Activated CD8-positive, alpha-beta memory T cell treated with anti-CD3 and anti-CD28 coated beads for 4 hours (primary cell): ENCODE results near the gene INSR.

Experiments used
- DNase-seq, 2 donors: peaks; one replicate each; pipeline ENCODE4 v3.0.0-alpha.2; 2020; ENCODE audit warnings: low read depth in 2 of 2

INSR gene

DNA sequence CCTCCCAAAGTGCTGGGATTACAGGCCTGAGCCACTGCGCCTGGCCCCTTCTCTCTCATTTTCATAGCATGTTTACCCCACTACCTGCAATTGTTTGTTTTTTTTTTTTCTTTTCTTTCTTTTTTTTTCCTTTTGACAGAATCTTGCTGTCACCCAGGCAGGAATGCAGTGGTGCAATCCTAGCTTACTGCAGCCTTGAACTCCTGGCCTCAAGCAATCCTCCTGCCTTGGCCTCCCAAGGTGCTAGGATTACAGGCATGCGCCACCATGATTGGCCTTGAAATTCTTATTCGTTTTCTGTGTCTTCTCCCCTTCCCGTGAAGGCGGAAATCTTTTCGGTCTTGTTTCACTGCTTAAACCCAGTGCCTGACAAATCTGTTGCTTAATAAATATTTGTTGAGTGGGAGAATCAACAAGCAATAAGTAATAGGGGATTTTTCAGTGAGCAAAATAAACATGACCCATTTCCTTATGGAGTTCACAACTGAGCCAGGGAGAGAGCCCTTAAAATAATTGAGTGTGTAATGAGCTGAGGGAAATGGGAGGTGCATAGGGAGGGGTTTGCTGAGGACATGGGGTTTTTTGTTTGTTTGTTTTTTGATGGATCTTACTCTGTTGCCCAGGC, 1.8 kb upstream of the INSR start:
- DNase-seq = no peak

DNA sequence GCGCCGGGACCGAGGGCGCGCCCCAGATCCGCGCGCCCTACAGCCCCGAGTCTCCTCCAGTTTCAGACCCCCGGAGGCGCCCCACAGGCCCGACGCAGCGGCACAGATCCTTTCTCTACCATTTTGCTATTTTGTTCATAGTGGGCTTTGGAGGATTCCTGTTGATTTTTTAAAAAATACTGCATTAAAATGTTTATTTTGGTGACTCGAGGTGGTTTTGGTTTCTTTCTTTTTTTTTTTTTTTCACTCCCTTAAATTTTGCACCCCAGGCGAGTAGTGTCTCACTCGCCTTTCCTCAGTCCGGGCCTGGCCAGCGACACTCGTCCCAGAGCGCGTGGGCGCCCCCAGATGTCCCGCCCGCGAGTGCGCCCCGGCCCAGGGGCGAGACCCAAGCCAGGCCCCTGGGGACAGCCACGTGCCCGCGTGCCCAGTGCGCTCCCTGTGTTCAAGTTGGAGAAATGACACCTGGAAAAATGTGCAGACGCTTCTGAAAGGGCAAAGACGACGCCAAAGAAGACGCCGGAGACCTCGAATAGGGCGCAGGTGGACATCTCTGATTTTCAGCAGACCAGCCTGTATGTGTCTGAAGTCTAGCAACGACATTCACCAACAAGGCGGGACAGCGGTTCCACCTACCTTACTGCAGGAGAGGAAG, 471 bp upstream of the INSR start:
- no peak for DNase-seq

DNA sequence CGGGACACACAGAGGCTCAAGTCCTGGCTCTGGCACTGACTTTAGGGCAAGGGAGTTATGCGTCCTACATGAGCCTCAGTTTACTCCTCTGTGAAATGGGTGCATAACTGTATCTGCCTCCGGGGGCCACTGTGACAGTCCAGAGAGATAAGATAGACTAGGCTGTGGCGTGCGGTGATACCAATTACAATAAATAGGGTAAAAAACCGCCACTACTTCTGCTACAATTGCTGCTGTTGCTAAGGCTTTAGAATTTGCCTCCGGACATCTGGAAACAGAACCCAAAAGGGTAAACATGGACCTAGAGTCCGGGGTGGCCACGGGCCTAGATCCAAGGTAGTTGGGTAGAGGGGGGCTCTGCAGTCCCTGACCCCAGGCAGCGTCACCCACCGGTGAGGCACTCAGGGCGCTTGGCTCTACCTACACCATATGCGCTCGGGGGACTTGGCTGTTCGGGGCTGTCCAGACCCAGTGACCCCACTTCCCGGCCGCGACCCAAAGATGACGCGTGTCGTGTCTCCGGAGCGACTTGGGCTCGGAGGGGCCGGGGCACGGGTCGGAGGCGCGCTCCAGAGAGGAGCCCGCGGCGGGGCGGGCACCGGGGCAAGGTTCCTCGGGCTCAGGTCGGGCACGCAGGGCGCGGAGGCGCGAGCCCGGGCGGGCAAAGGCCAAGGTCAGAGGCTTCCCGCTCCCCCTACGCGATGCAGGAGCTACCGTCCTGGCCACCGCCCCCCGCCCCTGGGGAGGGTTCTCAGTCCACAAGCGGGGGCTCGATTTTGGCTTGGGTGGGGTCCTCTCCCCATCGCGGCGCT, 1.1 kb downstream of the INSR start:
- DNase-seq = no peak

DNA sequence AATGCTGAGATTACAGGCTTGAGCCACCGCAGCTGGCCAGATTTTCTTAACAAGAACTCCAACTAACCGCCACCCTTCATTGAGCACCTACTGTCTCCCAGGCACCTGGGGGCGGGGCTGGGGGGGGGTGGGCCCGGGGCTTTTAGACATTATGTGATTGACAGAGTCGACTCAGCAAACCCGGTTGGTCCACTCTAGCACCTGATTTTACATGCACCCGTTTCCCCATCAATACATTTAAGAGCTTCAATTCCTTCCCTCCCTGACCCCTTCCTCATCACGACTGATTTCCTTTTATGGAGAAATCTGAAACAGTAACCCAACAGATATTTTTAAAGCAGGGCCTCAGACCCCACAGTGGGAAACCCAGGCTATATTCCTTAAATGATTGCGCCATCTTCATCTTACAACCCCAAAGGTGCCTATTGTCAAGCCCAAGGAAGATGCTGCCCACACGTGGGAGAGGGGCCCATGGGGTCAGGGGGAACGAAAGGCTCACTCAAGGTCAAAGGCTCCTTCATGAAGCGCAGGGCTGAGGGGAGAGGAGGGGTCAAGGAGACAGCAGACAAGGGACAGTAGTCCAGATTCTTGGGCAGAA, 1.8 kb downstream of the INSR start:
- DNase-seq = no peak

DNA sequence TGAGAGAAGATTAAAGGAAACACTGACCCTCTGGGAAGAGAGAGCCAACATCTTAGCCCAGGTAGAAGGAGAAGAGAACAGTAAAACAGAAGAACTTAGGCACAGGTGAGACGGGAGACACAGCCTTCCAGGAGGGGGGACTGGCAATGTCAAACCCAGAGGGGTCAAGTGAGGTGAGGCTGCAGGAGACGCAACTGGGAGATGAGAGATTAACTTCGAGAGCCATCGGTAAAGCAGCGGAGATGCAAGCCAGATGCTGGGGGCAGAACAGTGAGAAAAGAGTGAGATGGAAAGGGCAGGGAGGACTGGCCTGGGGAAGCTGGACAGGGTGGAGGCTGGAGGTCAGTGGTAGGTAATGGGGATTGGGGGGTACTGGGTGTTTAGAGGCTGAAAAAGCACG, 5.2 kb downstream of the INSR start:
- DNase-seq = no peak

DNA sequence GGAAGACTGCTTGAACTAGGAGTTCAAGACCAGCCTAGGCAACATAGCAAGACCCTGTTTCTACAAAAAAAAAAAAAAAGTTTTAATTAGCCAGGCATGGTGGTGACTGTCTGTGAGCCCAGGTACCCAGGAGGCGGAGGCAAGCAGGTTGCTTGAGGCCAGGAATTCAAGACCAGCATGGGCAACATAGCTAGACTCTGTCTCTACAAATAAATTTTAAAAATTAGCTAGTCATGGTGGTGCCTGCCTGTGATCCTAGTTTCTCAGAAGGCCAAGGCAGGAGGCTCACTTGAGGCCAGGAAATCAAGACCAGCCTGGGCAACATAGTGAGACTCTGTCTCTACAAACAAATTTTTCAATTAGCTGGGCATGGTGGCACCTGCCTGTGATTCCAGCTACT, 6.1 kb downstream of the INSR start:
- DNase-seq = no peak

DNA sequence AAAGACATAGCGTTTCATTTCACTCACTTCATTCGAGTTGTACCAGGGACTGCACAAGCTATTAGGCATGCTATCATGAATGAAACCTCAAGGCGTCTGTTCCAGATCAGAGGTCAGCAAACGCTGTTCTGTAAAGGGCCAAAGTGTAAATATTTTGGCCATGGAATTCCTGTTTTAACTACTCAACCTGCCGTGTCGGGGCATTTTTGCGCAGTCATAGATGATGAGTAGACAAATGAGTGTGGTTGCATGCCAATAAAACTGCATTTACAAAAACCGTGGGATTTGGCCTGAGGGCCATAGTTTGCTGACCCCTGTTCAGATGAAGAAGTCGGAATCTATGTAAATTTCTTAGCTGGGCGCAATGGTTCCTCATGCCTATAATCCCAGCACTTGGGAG, 6.5 kb downstream of the INSR start:
- no peak for DNase-seq

DNA sequence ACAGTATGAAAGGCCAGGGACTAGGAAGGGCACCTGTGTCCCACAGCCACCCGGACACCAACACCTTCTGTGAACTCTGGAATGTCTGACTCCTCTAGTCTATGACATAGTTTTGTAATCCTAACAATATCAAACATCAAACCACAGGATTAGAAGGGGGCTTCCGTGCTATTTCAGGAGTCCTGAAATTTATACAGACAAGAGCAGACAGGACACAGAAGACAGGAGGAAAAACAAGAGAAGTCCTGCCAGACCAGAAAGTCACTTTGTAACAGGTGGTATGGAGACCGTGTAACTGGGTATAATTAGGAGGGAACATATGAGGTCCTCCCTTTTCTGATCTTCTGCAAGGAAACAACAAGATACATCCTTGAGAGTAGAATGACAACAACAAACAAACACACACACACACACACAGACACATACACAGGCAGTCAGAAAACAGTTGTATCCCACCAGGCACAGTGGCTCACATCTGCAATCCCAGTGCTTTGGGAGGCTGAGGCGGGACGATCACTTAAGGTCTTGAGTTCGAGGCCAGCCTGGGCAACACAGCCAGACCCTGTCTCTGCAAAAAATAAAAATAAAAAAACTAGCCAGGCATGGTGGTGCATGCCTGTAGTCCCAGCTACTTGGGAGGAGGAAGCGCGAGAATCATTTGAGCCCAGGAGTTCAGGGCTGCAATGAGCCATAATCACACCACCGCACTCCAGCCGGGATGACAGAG, 13.1 kb downstream of the INSR start:
- no peak for DNase-seq

DNA sequence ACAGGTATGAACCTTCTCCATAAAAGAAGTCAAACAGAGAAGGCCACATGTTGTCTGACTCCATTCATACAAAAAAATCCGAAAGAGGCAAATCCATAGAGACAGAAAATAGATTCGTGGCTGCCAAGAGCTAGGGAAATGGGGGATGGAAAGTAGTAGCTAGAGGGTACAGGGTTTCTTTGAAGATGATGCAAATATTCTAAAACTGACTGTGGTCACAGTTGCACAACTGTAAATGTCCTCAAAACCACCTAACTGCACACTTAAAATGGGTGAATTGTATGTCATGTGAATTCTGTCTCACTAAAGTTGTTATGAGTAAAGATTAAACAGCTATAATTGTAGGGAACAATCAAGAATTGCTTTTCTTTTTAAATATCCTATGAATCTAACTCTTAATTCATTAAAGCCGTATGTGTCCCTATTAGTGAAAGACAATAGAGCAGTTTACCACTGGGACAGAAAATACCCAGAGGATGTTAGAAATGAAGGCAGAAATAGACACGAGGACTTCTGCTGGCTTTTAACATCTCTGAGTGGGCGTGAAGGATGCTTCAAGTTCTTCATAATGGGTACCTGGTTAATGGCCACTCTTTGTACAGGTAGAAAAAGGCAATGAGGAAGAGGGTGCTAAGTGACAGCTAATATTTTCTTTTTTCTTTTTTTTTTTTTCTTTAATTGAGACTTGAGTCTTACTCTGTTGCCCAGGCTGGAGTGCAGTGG, 21.2 kb downstream of the INSR start:
- no peak for DNase-seq

DNA sequence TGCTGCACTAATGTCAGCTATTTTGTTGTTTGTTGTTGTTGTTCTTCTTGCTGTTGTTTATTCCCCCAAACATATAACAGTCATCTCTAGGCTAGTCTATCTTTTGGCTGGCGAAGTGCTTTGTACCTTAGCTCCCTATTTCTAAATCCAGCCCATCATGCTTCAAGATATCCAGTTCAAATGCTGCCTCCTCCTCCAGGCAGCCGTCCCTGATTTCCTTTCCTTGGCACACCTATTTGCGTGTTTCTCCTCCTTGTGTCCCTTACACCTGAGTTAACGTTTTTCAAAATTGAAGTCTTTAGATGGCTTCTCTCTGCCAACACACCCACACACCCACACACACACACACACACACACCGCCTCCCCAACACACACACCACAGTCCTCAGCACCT, 25.5 kb downstream of the INSR start:
- no peak for DNase-seq

DNA sequence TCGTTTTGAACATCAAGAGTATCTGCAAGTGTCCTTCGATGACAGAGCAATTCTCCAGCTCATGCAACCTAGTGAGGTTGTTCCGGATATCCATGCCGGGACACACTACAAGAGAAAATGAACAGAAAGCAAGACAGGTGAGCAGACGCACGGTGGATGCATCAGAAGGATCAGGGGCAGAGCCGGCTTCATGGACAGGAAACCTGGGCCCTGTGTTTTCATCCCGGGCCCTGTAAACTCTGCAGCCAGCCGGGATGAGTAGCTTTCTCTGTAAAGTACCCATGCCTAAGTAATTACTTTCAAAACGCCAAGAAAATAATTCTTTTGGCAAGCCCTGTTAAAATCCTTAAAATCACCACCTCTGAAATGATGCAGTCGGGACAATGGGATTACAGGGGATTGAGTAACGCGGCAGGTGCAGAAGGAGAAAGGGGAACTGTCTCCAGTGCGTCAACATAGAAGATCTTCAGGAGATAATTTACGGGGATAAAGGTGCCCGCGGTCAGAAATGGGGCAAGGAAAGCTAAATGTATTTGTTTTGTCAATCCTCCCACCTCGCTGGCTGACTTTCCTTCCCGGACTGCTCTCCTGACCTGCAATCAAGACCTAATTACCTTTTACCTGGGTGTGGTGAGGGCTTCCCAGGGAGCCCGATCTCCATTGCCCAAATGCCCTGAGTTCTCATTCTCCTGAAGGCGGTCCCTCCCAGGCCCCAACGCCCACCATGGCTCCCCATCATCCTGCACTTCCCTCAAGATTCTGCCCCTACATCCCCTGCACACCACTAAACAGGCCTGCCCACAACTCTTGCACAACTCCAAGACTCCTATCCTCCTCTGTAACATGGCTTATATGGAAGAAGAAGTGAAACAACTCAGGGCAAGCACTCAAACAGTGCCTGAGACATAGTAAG, 26.2 kb downstream of the INSR start:
- DNase-seq = no peak

DNA sequence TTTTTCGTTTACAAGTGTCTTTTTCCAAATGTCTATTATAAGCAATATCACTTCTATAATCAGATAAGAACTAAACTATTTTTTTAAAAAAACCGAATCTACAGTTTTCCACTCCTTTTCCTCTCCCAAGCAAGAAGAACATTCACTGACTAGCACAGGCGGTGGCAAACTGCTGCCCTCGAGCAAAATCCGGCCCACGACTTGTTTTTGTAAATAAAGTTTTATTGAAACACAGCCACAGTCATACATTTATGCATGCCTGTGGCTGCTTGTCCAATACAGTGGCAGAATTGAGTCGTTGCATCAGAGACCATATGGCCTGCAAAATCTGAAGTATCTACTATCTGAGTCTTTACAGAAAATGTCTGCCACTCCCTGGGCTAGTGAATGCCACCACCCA, 27.4 kb downstream of the INSR start:
- no peak for DNase-seq

DNA sequence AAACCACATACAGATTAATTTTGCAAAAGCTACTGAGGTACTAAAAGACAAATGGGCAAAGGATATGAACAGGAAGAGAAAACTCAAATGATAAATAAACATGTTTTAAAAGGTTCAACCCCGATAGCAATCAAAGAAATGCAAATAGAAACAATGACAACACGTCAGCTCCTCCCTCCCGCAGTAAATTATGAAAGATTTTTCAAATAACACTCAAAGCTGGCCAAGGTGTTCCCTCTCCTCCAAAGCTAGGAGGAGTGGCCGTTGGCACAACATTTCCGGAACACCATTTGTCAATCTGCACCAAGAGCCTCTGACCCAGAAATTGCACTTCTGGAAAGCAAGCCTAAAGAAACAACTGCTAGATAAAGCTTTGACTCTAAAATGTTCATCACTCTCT, 28.3 kb downstream of the INSR start:
- DNase-seq = no peak

DNA sequence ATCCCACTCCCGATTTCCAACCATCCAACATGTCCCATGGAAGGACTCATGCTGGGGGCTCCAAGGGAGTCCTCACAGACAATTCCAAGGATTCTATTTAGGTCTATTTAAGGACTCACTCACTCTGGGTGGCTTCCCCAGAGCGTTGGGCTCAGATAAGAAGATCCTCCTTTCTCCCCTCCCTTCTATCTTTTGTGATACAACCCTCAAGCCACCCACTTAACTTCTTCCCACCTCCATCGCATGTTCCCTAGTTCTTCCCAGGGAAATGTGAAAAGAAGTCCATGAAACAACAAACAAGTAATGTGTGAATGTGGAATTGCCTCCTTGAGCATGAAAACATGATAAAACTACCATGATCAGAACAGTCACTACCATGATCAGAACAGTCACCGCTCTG, 29.4 kb downstream of the INSR start:
- DNase-seq = no peak

DNA sequence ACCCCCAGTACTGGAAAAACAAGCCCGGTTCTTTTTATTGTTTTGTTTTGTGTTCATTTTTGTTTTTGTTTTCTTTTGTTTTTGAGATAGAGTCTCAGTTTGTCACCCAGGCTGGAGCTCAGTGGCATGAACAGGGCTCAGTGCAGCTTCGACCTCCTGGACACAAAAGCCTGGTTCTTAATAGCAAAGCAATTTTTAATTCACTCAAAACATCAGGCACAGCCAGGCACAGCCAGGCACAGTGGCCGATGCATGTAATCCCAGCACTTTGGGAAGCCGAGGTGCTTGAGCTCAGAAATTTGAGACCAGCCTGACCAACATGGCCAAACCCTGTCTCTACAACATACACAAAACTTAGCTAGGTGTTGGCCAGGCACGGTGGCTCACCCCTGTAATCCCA, 30.7 kb downstream of the INSR start:
- DNase-seq = no peak

DNA sequence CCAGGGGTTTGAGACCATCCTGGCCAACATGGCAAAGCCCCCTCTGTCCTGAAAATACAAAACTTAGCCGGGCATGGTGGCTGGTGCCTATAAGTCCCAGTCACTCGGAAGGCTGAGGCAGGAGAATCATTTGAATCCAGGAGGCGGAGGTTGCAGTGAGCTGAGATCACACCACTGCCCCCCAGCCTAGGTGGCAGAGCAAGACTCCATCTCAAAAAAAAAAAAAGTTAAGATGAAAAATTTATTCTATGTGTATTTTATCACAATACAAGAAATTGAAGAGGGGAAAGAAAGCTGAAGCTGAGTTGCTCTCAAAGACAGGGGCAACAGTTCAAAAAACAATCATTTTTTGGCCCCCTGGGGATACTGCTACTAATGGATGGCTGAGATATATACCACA, 31.1 kb downstream of the INSR start:
- DNase-seq = no peak

DNA sequence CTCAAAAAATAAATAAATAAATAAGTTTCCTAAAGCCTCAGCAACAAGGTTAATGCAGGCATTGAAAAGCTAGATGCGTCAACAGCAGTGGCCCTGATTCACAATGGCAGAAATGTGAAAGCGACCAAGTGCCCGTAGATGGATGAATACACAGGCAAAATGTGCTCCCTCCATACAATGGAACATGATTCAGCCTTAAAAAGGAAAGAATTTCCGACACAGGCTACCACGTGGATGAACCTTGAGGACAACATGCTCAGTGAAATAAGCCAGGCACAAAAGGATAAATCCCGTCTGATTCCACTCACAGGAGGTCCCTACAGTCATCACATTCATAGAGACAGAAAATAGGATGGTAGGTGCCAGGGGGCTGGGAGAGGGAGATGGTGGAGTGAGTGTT, 31.7 kb downstream of the INSR start:
- DNase-seq = no peak

DNA sequence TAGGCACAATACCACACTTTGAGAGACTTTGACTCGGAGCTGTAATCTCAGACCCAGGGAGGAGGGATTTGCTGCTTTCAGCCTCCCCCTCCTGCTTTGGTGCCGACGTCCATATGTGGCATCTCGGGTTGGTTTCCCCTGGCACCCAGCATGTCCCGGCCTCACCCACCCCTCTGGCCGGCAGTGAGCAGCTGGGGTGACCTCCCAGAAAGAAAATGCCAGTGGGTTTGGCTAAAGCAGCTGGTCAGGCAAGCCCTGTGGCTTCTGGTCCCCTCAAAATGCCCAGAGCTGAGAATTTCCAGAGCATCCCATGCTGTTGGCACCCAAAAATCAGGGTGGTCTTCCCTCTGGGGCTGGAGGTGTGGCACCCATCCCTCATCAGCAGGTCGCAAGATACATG, 34.1 kb downstream of the INSR start:
- DNase-seq = no peak

DNA sequence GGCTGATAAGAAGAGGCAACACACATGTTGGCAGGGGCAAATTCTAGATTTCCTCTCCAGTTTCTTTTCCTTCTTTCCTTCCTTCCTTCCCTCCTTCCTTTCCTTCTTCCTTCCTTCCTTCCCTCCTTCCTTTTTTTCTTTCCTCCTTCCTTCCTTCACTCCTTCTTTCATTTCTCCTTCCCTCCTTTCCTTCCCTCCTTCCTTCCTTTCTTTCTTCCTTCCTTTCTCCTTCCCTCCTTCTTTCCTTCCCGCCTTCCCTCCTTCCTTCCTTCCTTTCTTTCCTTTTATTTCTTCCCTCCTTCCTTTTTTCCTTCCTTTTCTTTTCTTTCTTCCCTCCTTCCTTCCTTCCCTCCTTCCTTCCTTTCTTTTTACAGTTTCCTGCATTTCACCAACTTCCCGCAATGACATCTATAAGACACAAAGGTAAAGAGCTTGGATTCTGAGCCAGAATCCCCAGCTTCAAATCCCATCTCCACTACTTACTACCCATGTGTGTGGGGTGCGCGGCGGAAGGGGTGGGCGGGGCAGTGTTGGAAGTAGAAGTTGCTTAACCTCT, 35.3 kb downstream of the INSR start:
- DNase-seq = no peak
